ENCODE measurements around the gene THOP1.

Gene THOP1

DNA sequence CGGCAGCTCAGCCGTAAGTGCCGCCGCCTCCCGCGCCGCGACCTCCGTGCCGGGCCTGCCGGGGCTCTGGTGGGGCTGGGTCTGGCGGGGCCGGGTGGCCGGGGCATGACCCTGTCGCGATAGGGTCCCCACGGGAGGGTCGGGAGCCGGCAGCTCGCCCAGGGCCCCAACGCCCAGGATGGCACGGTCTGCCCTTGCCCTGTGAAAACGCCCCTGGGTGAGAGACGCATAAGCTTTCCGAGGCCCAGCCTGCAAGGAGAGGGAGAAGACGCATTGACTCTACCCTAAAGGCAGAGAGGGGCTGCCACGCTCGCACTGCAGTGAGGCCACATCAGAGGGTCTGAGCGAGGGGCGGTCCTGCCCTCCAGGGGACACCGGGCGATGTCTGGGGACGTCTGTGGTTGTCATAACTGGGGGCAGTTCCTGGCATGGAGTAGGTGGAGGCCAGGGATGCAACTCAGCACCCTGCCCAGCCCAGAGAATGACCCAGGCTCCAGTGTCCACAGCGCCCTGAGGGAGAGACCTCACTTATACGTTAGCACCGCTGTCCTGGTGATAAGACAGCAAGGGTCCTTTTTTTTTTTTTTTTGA is 34.9 kb downstream of the THOP1 start:
- H3K4me3 ChIP-seq (replicated peaks; ENCODE audit: low read depth, low read length): peak overlapping the region; percentile 76
- no peak for DNase-seq (ENCODE audit: low read depth)
- TF ChIP-seq, protein P1, sequence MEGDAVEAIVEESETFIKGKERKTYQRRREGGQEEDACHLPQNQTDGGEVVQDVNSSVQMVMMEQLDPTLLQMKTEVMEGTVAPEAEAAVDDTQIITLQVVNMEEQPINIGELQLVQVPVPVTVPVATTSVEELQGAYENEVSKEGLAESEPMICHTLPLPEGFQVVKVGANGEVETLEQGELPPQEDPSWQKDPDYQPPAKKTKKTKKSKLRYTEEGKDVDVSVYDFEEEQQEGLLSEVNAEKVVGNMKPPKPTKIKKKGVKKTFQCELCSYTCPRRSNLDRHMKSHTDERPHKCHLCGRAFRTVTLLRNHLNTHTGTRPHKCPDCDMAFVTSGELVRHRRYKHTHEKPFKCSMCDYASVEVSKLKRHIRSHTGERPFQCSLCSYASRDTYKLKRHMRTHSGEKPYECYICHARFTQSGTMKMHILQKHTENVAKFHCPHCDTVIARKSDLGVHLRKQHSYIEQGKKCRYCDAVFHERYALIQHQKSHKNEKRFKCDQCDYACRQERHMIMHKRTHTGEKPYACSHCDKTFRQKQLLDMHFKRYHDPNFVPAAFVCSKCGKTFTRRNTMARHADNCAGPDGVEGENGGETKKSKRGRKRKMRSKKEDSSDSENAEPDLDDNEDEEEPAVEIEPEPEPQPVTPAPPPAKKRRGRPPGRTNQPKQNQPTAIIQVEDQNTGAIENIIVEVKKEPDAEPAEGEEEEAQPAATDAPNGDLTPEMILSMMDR (IDR thresholded peaks at IDR 0.05; ENCODE audit: low read length, missing control alignments): no peak

DNA sequence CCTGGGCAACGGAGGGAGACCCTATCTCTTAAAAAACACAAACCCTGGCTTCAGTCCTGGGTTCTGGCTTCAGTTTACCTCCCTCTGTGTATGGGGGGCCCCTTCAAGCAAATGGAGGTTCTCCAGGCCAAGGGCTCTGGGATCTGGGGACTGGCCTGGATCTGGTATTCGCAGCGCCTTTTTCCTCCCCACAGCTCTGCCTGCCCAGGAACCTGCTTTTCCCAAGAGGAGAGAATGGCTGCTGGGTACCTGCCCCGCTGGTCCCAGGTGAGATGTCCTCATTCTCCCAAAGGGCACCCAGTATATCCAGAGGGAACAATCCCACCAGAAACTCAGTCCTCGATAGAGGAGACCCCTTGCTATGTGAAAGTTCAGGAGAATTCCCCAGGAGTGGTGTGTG is 37.5 kb downstream of the THOP1 start:
- TF ChIP-seq, protein P1 (IDR thresholded peaks at IDR 0.05; ENCODE audit: low read length, missing control alignments): no peak
- no peak overlapping the region for H3K4me3 ChIP-seq (replicated peaks; ENCODE audit: low read depth, low read length)
- DNase-seq (ENCODE audit: low read depth): no peak

DNA sequence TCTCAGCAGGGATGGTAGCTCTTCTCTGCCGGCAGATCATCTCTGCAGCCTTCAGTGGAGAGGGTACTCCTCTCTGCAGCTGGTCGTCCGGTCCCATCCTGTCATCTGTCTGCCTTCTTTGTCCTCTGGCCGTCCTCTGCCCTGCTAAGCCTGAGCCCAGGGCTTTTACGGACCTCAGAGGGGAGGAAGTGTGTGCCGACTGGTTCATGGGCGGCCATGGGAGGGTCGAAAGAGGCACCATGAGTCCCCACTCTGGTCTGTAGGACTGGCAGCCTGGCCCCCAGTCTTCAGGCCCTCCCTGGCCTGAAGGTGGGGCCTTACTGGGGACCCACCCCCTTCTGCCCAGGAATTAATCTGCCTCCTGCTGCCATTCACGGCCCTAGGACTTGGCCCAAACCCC is 38.3 kb downstream of the THOP1 start:
- DNase-seq (ENCODE audit: low read depth): no peak
- no peak overlapping the region for H3K4me3 ChIP-seq (replicated peaks; ENCODE audit: low read depth, low read length)

DNA sequence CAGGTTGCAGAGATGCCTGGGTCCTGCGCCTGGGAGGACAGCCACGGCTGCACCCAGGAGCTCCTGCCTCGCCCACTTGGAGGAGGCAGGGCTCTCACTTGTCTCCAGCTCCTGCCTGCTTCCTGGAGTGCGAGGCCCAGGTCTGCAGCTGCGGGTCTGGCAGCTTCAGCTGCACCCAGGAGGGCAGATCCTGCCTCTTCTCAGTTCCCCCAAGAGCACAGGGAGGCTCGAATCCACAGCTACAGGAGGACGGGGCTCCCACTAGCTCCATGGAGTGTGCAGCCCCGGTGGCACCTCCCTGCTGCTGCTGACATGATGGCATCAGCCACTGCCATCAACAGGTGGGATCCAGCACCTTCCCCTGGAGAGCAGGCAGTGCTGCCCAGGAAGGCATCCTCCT is 38.8 kb downstream of the THOP1 start:
- H3K4me3 ChIP-seq (replicated peaks; ENCODE audit: low read depth, low read length): no peak overlapping the region
- no peak for DNase-seq (ENCODE audit: low read depth)
- TF ChIP-seq, protein P1 (IDR thresholded peaks at IDR 0.05; ENCODE audit: low read length, missing control alignments): no peak

More for the DNA sequence above, 38.3 kb downstream of the THOP1 start:
- TF ChIP-seq, protein P1 (IDR thresholded peaks at IDR 0.05; ENCODE audit: low read length, missing control alignments): no peak

DNA sequence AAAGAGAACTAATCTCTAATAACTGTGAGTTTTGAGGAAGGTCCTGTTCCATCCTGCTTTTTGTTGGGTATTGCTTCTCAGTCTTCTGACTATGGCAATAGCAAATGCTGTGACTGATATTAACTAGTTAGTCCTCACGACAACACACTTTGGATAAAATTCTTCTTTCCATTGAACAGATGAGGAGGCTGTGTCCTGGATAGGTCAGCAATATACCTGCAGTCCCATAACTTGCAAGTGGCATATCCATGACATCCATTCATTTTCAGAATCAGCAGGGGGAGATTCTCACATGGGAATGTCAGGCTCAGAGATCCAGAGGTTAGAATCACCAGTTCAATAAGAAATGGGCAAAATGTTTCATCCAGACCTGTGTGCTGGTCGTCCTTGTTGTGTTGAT is 41.7 kb downstream of the THOP1 start:
- DNase-seq (ENCODE audit: low read depth): no peak
- H3K4me3 ChIP-seq (replicated peaks; ENCODE audit: low read depth, low read length): no peak overlapping the region
- TF ChIP-seq, protein P1 (IDR thresholded peaks at IDR 0.05; ENCODE audit: low read length, missing control alignments): no peak

DNA sequence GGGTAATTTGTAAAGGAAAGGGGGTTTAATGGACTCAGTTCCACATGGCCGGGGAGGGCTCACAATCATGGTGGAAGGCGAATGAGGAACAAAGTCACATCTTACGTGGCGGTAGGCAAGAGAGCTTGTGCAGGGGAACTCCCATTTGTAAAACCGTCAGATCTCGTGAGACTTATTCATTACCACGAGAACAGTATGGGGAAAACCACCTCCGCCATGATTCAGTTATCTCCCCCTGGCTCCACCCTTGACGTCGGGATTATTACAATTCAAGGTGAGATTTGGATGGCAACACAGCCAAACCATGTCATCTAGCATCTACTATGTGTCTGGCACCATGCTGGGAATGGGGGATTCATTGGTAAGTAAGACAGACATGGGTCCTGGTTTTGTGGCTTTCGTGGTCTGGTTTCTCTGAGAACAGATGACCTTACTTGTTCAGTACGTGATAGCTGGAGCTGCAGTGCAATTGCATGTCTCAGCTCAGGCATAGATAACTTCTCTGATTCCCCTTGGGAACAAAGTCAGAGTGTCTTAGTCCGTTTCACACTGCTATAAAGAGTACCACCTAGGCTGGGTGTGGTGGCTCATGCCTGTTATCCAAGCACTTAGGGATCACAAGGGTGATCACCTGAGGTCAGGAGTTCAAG is 42.7 kb downstream of the THOP1 start:
- no peak overlapping the region for H3K4me3 ChIP-seq (replicated peaks; ENCODE audit: low read depth, low read length)
- TF ChIP-seq, protein P1 (IDR thresholded peaks at IDR 0.05; ENCODE audit: low read length, missing control alignments): no peak
- DNase-seq (ENCODE audit: low read depth): no peak
